Activated gamma-delta T cell treated with Interleukin-2 at 50 U/mL for 16 hours (primary cell): ENCODE results near the gene POU2AF1.
"Not testable (repeated sequence)": the region's sequence is repeated elsewhere in the genome, so short reads cannot be mapped to it uniquely, and the experiment has no call there.

Experiments used
- DNase-seq: peaks from one replicate; pipeline ENCODE4 v3.0.0-alpha.2; 2020

Gene POU2AF1

DNA sequence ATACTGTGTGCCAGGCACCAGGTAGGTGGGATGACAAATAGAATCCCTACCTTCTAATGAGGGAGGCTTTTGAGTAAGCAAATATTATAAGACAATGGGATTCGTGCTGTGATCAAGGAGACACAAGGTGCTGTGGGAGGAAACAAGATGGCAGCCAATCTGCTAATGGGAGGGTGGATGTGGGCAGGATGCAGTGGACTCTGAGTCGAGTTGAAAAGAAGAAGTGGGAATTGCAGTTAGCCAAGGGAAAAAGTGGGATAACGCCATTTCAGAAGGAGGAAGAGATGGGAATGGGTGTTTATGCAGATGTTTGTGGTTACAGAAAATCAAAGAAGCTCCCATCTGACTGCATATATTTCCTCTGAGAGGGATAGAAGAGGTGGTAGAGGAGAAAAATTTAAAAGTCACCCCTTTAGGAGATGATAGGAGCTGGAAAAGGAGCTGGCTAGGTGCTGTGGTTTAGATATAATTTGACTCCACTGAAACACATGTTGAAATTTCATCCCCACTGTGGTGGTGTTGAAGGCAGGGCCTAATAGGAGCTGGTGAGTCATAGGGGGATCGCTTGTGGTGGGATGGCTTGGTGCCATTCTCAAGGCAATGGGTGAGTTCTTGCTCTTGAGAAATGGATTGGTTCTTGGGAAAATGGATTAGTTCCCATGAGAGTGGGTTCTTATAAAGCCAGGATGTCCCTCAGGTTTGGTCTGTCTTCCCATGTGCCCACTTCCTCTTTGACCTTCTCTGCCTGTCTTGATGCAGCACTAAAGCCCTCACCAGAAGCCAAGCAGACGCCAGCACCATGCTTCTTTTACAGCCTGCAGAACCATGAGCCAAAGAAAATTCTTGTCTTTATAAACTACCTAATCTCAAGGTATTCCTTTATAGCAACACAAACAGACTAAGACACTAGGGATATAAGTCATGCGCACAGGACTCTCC, 30.0 kb upstream of the POU2AF1 start:
- DNase-seq, result no peak

DNA sequence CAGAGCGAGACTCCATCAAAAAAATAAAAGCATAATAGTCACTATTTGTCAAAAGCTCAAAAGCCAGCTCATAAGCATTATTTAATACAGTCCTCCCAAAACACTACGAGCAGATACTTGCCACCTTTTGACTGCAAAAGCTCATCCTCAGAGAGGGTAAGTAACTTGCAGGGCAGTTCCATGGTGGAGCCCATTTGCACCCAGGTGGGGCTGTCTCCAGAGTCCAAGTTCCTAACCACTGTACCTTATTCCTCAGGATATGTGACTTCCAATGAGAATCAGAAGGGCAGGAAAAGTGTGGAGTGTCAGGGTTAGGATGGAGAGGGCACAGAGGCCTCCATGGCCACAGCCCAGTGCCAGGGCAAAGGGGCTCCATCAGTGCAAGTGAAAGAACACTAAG, 28.6 kb upstream of the POU2AF1 start:
- DNase-seq, result no peak

DNA sequence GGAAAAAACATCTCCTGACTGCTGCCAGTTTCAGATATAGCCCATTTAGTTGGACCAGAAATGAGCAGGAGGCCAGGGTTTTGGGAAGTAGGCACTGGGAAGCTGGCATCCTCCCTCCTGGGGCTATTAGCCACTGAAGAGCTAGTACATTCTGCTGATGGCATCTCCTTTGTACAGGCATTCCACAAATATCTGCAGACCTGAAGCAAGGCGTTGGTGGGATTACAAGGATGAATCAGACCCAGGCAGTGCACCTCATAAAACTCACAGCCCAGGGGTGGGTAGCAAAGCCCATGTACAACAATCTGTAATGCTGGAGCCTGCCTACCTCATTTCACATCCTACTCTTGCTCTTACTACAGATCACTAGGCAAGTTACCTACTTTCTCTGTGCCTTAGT, 27.5 kb upstream of the POU2AF1 start:
- DNase-seq, result no peak

DNA sequence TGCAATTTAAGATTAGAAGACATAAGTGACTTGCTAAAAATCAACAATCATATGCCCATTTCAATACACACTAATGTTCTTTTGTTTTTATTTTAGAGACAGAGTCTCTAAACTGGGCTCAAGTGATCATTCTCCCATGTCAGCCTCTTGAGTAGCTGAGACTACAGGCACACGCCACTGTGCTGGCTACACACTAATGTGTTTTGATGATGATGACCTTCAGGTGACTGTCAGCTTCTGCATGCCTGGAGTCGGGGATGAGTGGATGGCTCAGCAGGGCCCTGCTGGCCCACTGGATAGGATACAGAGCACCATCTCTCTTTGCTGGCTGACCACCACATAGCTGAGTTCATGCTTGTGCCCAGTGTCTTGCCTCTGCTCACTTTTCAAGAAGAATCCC, 27.0 kb upstream of the POU2AF1 start:
- DNase-seq, result no peak

DNA sequence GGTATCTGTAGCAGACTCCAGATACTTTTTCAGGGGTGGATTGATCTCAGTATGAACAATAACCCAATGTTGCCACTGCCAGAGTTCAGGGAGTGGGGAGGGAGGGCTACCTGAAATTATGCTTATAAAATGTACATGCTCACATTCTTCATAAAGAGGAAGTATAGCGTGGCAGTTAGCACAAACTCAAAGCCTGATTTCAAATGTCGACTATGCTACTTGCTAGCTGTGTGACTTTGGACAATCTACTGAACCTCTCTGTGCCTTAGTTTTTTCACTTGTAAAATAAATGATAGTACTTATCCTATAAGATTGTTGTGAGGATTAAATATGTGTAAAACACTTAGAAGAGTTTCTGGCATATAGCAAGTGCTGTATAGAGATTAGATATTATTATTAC, 26.5 kb upstream of the POU2AF1 start:
- no peak for DNase-seq

DNA sequence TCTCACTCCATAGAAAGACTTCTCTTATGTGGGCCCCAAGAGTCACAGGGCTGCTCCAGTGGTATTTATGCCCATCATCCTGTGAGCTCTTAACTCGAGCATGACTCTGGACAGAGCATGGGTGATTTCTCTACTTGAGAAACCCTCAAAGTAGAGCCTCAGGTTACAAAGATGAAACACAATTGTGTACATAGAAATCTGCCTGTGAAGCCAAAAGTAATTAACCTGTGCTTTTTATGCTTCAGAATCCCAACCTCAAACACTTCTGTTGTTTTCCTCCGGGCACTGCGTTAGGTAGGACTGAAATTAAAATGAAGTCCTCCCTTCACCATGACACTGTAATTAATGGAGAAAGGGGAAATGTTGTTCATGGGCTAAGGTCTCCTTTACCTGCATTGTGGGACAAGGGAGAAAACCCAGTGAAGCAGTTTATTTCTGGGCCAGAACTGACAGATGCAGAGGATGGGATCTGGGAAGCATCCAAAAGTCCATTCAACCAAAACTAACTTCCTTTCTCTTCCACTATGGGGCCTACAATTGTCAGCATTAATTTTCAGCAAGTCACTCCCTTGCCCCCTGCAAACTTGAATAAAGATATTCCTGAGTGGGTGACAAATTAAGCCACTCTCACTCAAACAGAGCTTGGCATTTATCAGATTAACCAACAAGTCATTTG, 24.1 kb upstream of the POU2AF1 start:
- no peak for DNase-seq

DNA sequence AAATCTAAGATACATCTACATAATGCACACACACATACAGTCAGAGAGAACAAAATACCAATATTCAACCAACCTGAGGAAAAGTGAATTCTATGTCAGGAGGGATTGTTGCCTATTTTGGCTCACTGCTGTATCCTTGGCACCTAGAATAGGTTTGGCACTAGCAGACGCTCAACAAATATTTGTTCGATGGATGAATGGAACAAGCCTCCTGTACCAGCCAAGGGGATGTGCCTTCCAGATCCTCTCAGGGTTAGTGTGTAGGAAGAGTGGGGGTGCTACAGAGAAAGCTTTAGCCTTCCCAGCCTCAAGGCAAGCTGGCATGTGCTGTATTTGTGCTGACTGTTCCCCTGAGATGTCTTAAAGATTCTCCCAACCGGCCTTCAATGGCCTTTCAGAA, 23.3 kb upstream of the POU2AF1 start:
- DNase-seq, result no peak

DNA sequence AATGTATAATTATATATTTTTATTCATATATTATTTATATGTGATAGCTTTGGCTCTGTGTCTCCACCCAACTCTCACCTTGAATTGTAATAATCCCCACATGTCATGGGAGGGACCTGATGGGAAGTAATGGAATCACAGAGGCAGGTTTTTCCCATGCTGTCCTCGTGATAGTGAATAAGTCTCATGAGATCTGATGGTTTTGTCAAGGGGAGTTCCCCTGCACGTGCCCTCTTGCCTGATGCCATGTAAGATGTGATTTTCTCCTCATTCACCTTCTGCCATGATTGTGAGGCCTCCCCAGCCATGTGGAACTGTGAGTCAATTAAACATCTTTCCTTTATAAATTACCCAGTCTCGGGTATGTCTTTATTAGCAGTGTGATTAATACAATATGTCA, 22.9 kb upstream of the POU2AF1 start:
- DNase-seq, result not testable (repeated sequence)

DNA sequence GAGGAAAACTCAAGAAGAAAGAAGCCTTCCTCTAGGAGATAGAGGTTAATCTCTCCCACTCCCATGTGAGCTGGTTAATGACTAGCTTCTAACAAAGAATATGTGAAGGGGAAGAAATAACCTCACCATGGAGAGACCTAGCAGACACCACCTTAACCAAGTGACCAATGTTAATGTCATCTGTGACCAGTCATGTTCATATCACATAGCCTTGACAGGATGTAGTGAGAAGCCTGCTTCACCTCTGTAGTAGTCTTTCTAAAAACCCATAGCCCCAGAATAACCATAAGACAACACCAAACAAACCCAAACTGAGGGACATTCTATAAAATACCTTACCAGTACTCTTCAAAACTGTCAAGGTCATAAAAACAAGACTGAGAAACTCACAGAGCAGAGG, 21.5 kb upstream of the POU2AF1 start:
- DNase-seq, result no peak

DNA sequence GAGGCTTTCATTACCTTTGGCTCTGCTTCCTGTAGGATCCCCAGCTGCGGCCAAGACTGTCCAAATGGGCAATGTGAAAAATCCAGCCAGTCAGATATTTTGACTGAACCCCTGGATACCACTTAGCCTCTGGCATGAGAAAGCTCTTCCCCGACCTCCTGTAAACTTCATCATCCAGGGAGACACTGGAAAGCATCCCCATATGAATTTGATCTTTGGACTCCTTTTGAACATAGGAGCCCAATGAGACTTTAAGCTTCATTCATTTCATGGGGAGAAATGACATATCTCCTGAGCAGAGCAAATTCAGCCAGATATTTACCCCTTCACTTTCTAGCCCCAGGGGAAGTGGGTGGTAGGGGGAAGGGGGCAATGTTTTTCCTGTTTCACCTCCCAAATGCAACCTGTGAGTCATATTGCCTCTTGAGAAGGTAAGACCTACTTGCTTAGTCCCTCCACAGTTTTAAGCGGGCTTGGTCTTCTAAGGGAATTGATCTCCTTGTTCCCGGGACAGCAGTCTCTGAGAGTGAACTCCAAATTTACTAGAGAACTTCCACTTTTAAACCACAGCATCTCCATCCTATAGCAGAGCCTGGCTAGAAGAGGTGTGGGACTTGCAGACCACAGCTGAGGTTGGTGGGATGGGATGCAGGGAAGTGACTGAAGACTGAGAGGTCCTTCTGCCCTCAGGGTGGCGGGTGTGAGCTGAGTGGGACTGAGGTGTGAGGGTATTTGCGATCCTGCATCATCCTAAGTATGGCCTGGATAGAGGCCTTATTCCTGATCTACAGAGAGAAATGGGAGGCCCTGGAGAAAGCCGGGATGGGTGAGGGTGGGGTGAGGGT, 20.3 kb upstream of the POU2AF1 start:
- DNase-seq, result no peak

DNA sequence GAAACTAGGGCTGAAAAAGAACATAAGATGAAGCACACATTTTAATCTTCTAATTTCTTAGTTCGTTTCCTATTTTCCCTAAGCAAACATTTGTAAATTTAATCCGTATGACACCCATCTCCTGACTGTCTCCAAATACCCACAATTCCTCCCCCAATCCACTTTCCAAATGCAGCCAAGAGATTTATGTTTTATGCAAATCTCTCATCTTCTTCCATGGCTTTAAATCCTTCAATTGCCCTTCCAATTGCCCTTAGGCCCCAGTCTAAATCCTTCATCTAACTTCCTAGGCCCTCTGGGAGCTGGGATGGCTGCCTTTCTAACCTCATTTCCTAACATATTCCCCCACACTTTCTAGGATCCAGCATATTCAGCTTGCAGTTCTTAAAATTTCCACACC, 18.0 kb upstream of the POU2AF1 start:
- no peak for DNase-seq

DNA sequence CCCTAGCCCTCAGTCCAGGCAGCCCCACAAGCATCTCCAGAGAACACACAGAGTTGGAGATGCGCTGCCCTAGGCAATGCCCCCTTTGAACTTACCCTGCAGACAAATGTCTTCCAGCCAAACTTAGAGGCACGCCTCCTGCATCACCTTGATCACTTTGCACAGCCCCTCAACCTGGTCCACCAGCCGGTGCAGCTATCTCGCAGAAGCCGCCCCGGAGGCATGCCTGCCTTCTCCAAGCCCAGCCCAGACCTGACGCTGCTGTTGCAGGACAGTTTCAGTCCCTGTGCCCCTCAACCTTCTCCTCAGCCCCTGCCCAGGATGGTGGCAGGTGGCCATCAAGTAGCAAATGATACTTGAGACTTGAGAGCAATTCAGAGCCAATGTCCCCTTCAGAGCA, 16.7 kb upstream of the POU2AF1 start:
- no peak for DNase-seq

DNA sequence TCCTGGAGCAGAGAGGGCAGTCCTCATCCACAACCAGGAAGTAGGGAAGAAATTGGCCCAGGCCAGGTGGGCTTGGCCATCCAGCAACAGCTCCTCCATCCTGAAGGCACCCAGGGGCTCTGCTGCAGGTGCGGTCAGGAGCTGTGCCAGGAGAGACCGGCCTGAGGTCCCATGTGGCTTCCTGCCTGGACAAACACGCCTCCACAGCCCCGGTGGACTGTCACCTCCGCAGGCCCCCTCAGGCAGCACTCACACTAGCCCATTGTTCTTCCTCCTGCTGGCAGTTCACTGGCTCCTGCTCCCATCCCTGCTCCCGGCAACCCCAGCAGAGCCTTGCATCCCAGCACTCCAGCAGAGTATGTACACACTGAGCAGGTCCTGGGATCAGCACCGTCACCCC, 16.0 kb upstream of the POU2AF1 start:
- no peak for DNase-seq

DNA sequence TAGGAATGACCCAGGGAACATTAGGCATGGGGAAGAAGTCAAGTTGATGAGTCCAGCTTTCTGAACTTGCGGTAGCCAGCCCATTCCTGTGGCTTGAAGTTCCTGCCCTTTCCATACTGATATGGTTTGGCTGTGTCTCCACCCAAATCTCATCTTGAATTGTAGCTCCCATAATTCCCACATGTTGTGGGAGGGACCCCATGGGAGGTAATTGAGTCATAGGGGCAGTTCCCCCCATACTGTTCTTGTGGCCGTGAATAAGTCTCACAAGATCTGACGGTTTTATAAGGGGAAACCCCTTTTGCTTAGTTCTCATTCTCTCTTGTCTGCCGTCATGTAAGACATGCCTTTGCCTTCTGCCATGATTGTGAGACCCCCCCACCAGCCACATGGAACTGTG, 15.1 kb upstream of the POU2AF1 start:
- not testable (repeated sequence) for DNase-seq

DNA sequence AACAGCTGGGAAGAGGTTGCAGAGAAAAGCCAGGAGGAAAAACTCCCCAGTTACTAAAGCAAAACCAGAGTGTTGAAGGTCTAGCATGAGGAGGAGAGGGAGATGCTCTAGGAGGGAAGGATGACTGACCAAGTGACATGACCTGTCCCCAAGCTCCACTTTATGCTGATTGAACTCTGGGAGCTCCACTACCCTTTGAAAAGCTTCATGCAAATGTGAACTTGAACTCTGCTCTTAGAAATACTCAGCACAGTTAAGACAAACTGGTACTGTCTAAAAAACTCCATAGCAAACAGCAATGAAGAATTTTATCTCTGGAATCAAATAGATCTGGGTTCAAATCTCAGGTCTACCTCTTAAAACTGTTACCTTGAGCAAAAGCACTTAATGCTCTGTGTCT, 14.5 kb upstream of the POU2AF1 start:
- no peak for DNase-seq

DNA sequence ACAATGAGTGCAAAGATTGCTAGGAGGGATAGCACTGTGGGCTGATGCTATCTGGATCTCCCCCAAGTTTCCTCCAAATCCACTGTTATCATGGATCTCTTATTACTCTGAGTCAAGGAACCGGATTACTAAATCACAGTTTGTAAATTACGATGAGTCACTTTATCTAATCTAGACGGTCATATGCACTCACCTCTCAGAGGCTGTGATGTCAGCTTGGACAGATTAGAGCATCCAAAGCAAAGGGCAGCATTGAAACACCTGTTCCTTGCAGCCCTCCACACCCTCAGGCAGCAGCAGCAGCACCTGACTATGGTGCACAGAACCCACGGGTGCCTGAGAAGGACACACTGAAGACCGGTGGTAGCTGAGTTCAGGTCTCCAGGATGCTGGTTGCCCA, 14.0 kb upstream of the POU2AF1 start:
- no peak for DNase-seq

DNA sequence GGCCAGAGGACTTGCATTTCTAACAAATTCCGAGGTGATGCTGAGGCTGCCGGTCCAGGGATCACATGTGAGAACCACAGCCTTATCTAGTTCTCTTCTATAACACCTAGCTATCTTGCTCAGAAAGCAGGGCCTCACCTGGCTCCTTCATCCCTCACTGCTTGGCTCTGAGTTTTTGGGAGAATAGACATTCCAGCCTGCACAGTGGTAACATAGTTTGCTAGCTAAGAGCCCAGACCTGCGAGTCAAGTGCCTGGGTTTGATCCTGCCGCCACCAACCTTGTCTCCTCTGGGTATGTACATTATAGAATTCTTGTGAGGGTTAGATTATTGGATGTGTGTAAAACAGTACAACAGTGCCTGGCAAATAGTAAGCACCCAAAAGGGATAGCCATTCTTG, 13.5 kb upstream of the POU2AF1 start:
- no peak for DNase-seq

DNA sequence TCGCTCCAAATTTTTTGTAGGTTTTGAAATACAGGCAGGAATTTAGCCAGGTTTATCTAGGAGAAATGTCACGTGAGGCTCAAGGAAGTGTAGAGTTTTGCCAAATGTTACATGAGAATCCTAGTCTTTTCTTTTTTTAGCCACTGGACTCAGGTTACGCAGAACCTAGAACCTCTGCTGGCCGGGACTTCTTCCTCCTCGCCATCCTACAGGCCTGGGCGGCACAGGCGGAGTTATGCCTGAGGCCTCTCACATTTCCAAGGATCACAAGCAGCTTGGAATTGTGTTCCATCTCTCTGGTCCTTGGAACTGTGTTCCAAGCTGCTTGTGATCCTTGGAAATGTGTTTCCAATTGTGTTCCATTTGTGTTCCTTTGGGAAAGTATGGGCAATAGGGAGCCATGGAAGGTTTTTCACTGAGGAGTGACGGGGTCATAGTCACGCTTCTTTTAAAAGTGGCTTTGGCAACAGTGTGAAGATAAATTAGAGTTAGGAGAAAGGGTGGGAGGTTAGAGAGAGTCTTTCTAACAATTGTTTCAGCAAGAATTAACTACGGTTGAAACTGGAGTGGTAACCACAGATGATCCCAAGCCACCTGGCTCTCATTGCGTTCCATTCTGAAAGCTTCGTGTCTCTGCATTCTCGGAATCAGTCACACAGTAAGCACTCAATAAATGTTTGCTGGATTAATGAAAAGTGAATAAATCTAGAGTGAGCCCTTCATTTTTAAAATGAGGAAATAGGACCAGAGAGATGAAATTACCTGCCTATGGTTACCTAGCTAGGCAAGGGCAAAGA, 12.5 kb upstream of the POU2AF1 start:
- DNase-seq, result no peak

DNA sequence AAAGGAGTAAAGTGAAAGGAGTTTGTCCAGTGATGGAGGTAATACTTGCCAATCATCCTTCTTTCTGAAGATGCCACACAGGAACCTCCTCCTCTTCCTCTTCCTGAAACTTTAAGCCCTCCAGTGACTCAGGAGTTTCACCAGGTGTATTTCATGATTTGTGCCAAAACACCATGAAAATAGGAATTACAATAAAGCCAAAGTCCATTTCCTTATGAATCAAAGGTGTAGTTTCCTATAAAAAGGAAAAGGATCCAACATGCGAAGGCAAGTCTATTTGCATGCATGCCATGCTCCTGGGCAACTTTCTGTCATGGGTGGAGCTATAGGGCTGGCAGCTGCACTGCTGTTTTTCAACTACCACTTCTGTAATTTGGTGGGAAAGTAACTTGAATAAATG, 9.8 kb upstream of the POU2AF1 start:
- no peak for DNase-seq

DNA sequence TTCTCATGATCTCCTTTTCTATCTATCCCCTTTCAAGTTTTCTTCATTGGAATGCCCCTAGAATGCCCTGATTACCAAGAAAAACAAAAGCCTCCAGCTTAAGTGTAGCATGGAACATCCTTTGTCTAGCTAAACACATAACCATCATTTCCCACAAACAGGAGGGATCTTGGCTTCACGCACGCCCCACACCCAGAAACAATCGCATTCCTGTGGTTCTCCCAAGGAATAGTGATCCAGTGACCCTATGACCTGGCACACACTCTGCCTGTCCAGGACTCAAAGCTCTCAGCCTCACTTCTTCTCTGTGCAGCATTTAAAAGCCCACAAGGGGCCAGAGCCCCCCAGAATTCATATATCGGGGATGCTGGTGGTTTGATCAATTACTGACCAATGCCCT, 9.3 kb upstream of the POU2AF1 start:
- no peak for DNase-seq

DNA sequence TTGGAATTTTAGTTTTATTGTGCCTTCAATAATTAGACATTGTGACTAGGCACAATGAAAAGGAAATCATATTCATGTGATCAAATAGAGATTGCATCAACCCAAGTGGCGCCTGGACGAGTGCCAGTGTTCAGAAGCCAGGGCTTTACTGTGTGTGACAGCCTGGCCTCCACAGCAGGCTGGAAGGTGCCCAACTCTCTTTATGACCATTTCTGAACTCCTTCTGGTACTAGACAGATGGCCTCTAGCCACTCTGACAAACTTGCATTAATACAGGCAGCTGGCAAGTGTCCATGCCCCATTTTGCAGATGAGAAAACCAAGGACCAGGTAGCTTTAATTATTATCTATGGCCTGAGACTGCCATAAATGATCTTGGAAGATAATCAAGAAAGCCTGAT, 8.3 kb upstream of the POU2AF1 start:
- DNase-seq, result no peak

DNA sequence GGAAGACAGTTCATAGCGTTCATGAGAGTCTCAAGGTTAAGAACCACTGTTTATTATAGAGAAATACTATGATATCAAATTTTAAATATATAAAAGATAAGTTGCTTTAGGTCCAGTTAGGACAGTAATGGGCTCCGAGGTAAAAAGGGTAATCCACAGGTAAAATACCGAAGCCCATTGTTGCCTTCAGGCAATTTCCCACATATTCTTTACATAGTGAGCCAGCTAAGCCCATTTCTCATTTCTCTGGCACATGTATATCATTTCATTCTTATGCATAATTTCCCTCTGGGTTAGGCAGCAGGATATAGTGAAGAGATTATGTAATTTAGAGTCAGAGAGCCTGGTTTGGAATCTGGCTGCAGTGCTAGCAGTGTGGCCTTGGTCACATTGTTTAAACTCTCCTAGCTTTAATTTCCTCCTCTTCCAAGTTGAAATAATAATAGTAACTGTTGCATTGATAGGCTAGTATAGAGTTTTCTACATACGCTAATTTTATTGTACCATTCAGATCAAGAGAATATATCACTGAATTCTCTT, 7.6 kb upstream of the POU2AF1 start:
- no peak for DNase-seq
